ENCODE measurements around the gene ANKRD50.

Gene ANKRD50

GRCh38 chr4:124635331-124635730 is 77.2 kb downstream of the ANKRD50 start:
- DNase-seq (ENCODE audit: low read depth in 2 of 2): no peak

GRCh38 chr4:124633285-124633941 is 79.1 kb downstream of the ANKRD50 start:
- DNase-seq (ENCODE audit: low read depth in 2 of 2): no peak

GRCh38 chr4:124632439-124632838 is 80.1 kb downstream of the ANKRD50 start:
- no peak for DNase-seq (ENCODE audit: low read depth in 2 of 2)

- DNase-seq (ENCODE audit: low read depth in 2 of 2): no peak
Observed at GRCh38 chr4:124631760-124632159, 80.8 kb downstream of the ANKRD50 start.

- DNase-seq (ENCODE audit: low read depth in 2 of 2): no peak
Observed at GRCh38 chr4:124629681-124630080, 82.9 kb downstream of the ANKRD50 start.
